ENCODE results near the gene HTR7. TPM values are rescaled to one million over a fixed set of nuclear protein-coding genes. Genes with fewer than 3 reads are reported as not detected.

The HTR7 gene
- total RNA-seq, 1 experiment from 2014 or later: 0.62 TPM

- H3K4me1 ChIP-seq (ENCODE audit: insufficient read depth, low read length): peaks cover 11% of the 10 kb centered on the region
- H3K27me3 ChIP-seq (ENCODE audit: low read length): no peaks in the 10 kb centered on the region
- no peak for TF ChIP-seq EZH2 (IDR thresholded peaks at IDR 0.05; ENCODE audit: low read length, unreplicated experiment)
- TF ChIP-seq EZH2phosphoT487 (IDR thresholded peaks at IDR 0.05; ENCODE audit: borderline replicate concordance, low read length): no peak
- TF ChIP-seq CTCF (conservative IDR thresholded peaks at IDR 0.05; ENCODE audit: low read depth, low read length): no peak
- H3K4me2 ChIP-seq (ENCODE audit: low read length): no peak overlapping the region
- intact Hi-C loops (cut with micrococcal nuclease): no loop called here
- ATAC-seq (no peak), DNase-seq (peak; percentile 8)
- H3K9ac ChIP-seq (ENCODE audit: low read length): no peak overlapping the region
- BruUV-seq (replicated peaks): no TSS peak
- no peaks in the 10 kb centered on the region for H3F3A ChIP-seq (ENCODE audit: low read length, unreplicated experiment)
- ChIA-PET CTCF (no interaction called here), POLR2A (ENCODE audit: unreplicated experiment) (no interaction called here)
- H3K27ac ChIP-seq (ENCODE audit: low read length): no peak overlapping the region
- no peaks in the 10 kb centered on the region for H3K79me2 ChIP-seq (ENCODE audit: low read length)
- H3K9me2 ChIP-seq (replicated peaks; ENCODE audit: low read length): no peaks in the 10 kb centered on the region
- no peaks in the 10 kb centered on the region for H3K9me3 ChIP-seq (ENCODE audit: low read length)
- H3K36me3 ChIP-seq (ENCODE audit: low read depth, low read length): no peaks in the 10 kb centered on the region
- no peak overlapping the region for H3K4me3 ChIP-seq (ENCODE audit: low read length)
- no peak overlapping the region for H2AFZ ChIP-seq (ENCODE audit: low read length)
- H4K20me1 ChIP-seq (ENCODE audit: low read length): no peaks in the 10 kb centered on the region
Measured at GRCh38 chr10:90745565-90745964, 112.3 kb downstream of the HTR7 start.

- H3F3A ChIP-seq (ENCODE audit: low read length, unreplicated experiment): no peaks in the 10 kb centered on the region
- ChIA-PET POLR2A (ENCODE audit: unreplicated experiment) (no interaction called here), CTCF (no interaction called here)
- DNase-seq: no peak
- ATAC-seq: no peak
- no peak overlapping the region for H3K4me3 ChIP-seq (ENCODE audit: low read length)
- H2AFZ ChIP-seq (ENCODE audit: low read length): no peak overlapping the region
- no peaks in the 10 kb centered on the region for H3K36me3 ChIP-seq (ENCODE audit: low read depth, low read length)
- no peak for TF ChIP-seq EZH2 (IDR thresholded peaks at IDR 0.05; ENCODE audit: low read length, unreplicated experiment)
- TF ChIP-seq CTCF (conservative IDR thresholded peaks at IDR 0.05; ENCODE audit: low read depth, low read length): no peak
- no peak for TF ChIP-seq EZH2phosphoT487 (IDR thresholded peaks at IDR 0.05; ENCODE audit: borderline replicate concordance, low read length)
- H3K79me2 ChIP-seq (ENCODE audit: low read length): no peaks in the 10 kb centered on the region
- no peaks in the 10 kb centered on the region for H3K9me2 ChIP-seq (replicated peaks; ENCODE audit: low read length)
- H3K4me1 ChIP-seq (ENCODE audit: insufficient read depth, low read length): peaks cover 11% of the 10 kb centered on the region
- H3K27ac ChIP-seq (ENCODE audit: low read length): no peak overlapping the region
- BruUV-seq (replicated peaks): no TSS peak
- no peaks in the 10 kb centered on the region for H4K20me1 ChIP-seq (ENCODE audit: low read length)
- no peaks in the 10 kb centered on the region for H3K9me3 ChIP-seq (ENCODE audit: low read length)
- intact Hi-C loops (cut with micrococcal nuclease): no loop called here
- H3K4me2 ChIP-seq (ENCODE audit: low read length): no peak overlapping the region
- no peak overlapping the region for H3K9ac ChIP-seq (ENCODE audit: low read length)
- H3K27me3 ChIP-seq (ENCODE audit: low read length): no peaks in the 10 kb centered on the region
Measured at GRCh38 chr10:90743291-90743690, 114.5 kb downstream of the HTR7 start.

GRCh38 chr10:90741926-90742565, 115.8 kb downstream of the HTR7 start:
- CTCF ChIA-PET: no interaction called here
- POLR2A ChIA-PET (ENCODE audit: unreplicated experiment): no interaction called here
- intact Hi-C loops (cut with micrococcal nuclease): no loop called here
- no TSS peak for BruUV-seq (replicated peaks)
- no peaks in the 10 kb centered on the region for H3K27me3 ChIP-seq (ENCODE audit: low read length)
- TF ChIP-seq EZH2phosphoT487 (IDR thresholded peaks at IDR 0.05; ENCODE audit: borderline replicate concordance, low read length): no peak
- TF ChIP-seq CTCF (conservative IDR thresholded peaks at IDR 0.05; ENCODE audit: low read depth, low read length): no peak
- TF ChIP-seq EZH2 (IDR thresholded peaks at IDR 0.05; ENCODE audit: low read length, unreplicated experiment): no peak
- DNase-seq: peak; percentile 69
- no peak overlapping the region for H2AFZ ChIP-seq (ENCODE audit: low read length)
- peaks cover 11% of the 10 kb centered on the region for H3K4me1 ChIP-seq (ENCODE audit: insufficient read depth, low read length)
- no peak overlapping the region for H3K9ac ChIP-seq (ENCODE audit: low read length)
- no peaks in the 10 kb centered on the region for H3K79me2 ChIP-seq (ENCODE audit: low read length)
- H3K36me3 ChIP-seq (ENCODE audit: low read depth, low read length): no peaks in the 10 kb centered on the region
- no peak overlapping the region for H3K4me3 ChIP-seq (ENCODE audit: low read length)
- H3K27ac ChIP-seq (ENCODE audit: low read length): no peak overlapping the region
- no peaks in the 10 kb centered on the region for H3F3A ChIP-seq (ENCODE audit: low read length, unreplicated experiment)
- no peaks in the 10 kb centered on the region for H3K9me3 ChIP-seq (ENCODE audit: low read length)
- H4K20me1 ChIP-seq (ENCODE audit: low read length): no peaks in the 10 kb centered on the region
- H3K4me2 ChIP-seq (ENCODE audit: low read length): no peak overlapping the region
- no peaks in the 10 kb centered on the region for H3K9me2 ChIP-seq (replicated peaks; ENCODE audit: low read length)
- peak; percentile 68 for ATAC-seq

All from PC-3 (cell line).